Memory B cell (primary cell): ENCODE results near the gene AMN.
"Not testable (repeated sequence)": the region's sequence is repeated elsewhere in the genome, so short reads cannot be mapped to it uniquely, and the experiment has no call there.

Source experiments
- ATAC-seq: fragments of 150-1000 bp; cut with Tn5 transposase; 2 replicates; pipeline ENCODE4 v1.10.0; 2021; ENCODE audit warnings: low read depth, mild to moderate bottlenecking, moderate library complexity
- DNase-seq, 2 donors: peaks; one replicate each; pipeline ENCODE4 v3.0.0; 2022; ENCODE audit warnings: low spot score in 2 of 2
- H3K27ac Mint-ChIP-seq: one replicate; pipeline ENCODE4 v1.8.0; 2022; ENCODE audit warnings: mild to moderate bottlenecking, moderate library complexity, mixed read lengths
- H3K27me3 Mint-ChIP-seq: one replicate; pipeline ENCODE4 v1.8.0; 2022; ENCODE audit warnings: mixed read lengths
- H3K36me3 Mint-ChIP-seq: one replicate; pipeline ENCODE4 v1.8.0; 2022; ENCODE audit warnings: mild to moderate bottlenecking, mixed read lengths
- H3K4me1 Mint-ChIP-seq: one replicate; pipeline ENCODE4 v1.8.0; 2022; ENCODE audit warnings: mixed read lengths
- H3K4me3 Mint-ChIP-seq: one replicate; pipeline ENCODE4 v1.8.0; 2022; ENCODE audit warnings: mild to moderate bottlenecking, moderate library complexity, mixed read lengths
- H3K9me3 Mint-ChIP-seq: one replicate; pipeline ENCODE4 v1.8.0; 2022; ENCODE audit warnings: mixed read lengths

AMN gene

DNA sequence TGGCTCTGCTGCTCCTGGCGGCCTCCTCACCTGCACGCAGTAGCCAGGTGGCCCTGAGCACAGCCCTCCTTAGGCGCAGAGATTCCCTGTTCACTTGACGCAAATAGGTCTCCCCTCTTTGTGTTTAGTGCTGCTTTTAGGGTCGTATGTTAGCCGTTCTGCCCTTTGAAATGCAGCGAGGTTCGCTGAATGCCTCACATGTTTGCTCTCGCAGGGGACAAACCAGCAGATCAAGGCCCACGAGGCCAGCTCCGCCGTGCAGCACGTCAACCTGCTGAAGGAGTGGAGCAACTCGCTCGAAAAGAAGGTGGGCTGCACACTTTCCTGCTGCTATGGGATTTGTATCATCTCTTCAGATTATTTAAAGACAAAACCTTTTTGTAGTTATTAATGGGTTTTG is 31.4 kb upstream of the AMN start:
- ATAC-seq (no peak), DNase-seq (no peak)
- H3K27ac Mint-ChIP-seq, result no peak overlapping the region
- peaks cover 17% of the 10 kb centered on the region for H3K36me3 Mint-ChIP-seq
- peaks cover under 1% of the 10 kb centered on the region for H3K4me1 Mint-ChIP-seq
- H3K4me3 Mint-ChIP-seq, result no peak overlapping the region
- H3K9me3 Mint-ChIP-seq, result no peaks in the 10 kb centered on the region
- H3K27me3 Mint-ChIP-seq, result no peaks in the 10 kb centered on the region

DNA sequence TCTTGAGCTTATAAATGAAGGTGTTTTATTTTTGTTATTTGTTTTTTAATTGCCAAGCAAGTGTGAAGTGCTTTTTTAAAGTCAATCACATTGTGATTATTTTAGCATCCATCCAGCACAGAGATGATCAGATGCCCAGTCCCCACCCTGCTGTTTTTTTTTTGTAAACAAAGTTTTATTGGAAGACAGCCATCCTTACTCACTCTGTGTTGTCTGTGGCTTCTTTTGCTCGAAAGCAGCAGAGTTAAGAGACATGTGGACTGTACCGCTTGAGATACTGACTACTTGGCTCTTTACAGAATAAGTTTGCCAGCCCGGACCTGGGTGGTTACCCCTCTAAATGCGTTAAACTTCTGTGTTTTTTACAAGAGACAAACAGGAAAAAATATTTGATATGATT is 30.9 kb upstream of the AMN start:
- no peak overlapping the region for H3K4me3 Mint-ChIP-seq
- H3K27ac Mint-ChIP-seq, result no peak overlapping the region
- H3K4me1 Mint-ChIP-seq, result peaks cover 3% of the 10 kb centered on the region
- H3K9me3 Mint-ChIP-seq, result no peaks in the 10 kb centered on the region
- H3K27me3 Mint-ChIP-seq, result no peaks in the 10 kb centered on the region
- ATAC-seq (no peak), DNase-seq (no peak)
- H3K36me3 Mint-ChIP-seq, result peaks cover 16% of the 10 kb centered on the region

DNA sequence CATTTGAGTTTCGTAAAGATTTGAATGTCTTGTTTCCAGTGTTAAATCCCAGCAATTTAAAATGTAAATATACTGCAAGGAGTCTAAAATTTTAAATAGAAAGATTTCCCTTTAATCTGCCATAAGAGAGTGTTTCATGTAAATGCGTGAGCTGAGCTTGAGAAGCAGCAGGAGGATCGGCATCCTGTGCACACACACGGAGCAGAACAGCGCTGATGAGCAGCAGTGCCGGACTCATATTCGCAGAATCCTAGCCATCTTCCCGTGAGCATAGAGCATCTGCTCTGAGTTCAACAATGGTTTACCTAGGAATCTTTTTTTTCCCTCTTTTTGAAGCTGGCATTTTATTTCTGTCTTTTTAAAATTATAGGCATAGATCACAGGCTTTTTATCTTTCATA is 29.8 kb upstream of the AMN start:
- ATAC-seq, result no peak
- Mint-ChIP-seq H3K4me1 (peaks cover 5% of the 10 kb centered on the region), H3K27ac (no peak overlapping the region), H3K4me3 (no peak overlapping the region), H3K27me3 (no peaks in the 10 kb centered on the region), H3K9me3 (no peaks in the 10 kb centered on the region), H3K36me3 (peaks cover 13% of the 10 kb centered on the region)
- DNase-seq, result no peak

DNA sequence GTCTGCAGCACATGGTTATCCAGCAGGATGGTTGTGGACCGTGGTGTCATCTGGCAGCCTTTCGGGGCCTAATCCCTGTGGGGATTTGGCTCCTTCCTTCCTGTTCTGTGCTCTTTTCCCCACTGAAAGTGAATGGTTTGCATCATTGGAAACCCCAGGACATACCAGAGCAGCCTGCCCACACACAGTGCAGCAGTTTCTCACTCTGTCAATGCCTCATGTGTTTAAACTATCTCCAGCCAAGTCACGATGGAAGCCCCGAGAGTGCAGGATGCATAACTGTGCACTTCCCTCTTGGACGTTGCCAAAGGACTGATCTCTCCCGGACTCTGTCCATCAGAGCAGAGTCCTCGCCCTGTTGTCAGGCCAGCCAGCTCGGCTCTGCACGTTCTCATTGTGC is 29.0 kb upstream of the AMN start:
- no peaks in the 10 kb centered on the region for H3K27me3 Mint-ChIP-seq
- ATAC-seq, result no peak
- H3K9me3 Mint-ChIP-seq, result no peaks in the 10 kb centered on the region
- peaks cover 10% of the 10 kb centered on the region for H3K4me1 Mint-ChIP-seq
- peaks cover 8% of the 10 kb centered on the region for H3K36me3 Mint-ChIP-seq
- H3K27ac Mint-ChIP-seq, result peak overlapping the region; percentile 39
- H3K4me3 Mint-ChIP-seq, result no peak overlapping the region
- no peak for DNase-seq

DNA sequence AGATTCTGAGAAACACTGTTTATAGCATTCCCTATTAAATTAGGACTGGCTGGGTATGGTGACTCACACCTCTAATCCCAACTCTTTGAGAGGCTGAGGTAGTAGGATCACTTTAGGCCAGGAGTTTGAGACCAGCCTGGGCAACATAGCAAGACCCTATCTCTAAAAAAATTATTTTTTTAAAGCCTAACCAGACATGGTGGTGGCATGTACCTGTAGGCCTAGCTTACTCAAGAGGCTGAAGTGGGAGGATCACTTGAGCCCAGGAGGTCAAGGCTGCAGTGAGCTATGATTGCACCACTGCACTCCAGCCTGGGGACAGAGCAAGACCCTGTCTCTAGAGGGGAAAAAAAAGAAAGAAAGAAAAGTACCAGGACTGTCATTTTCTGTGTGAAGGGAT is 25.7 kb upstream of the AMN start:
- H3K27me3 Mint-ChIP-seq, ATAC-seq, DNase-seq, H3K4me3 Mint-ChIP-seq, H3K9me3 Mint-ChIP-seq, H3K27ac Mint-ChIP-seq: not testable (repeated sequence)
- H3K36me3 Mint-ChIP-seq, result peaks cover 10% of the 10 kb centered on the region
- peaks cover 28% of the 10 kb centered on the region for H3K4me1 Mint-ChIP-seq

DNA sequence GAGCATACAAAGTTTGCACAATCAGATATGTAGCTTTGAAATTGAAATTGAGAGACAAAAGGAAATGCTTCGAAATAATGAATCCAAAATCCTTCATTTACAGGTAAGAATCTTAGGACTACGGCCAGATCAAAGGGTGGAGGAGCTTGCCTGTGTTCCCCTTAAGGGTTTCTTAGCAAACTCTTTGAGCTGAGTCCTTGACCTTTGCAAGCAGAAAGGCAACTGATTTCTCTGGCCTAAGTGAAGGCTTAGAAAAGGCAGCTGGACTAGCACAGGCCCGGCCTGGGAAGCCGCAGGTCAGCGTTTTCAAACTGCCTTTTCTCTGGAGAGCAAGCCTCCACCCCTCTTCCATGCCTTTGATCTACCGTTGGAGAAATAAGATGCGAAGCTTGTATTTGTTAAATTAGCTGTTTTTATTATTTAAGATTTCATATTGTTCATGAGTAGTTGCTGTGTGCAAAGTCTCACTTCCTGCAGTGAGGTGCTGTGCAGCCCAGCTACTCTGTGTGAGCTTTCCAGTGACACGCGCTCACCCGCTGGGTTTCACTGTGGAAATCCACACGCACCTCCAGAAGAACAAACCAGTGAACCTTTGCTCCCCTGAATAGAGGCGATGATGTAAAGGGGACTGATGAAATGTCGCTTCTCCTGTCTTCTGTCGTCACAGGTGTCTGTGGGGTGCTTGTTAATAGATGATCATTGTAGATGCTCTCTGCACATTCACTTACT is 25.0 kb upstream of the AMN start:
- peaks cover 11% of the 10 kb centered on the region for H3K36me3 Mint-ChIP-seq
- no peak for ATAC-seq

DNA sequence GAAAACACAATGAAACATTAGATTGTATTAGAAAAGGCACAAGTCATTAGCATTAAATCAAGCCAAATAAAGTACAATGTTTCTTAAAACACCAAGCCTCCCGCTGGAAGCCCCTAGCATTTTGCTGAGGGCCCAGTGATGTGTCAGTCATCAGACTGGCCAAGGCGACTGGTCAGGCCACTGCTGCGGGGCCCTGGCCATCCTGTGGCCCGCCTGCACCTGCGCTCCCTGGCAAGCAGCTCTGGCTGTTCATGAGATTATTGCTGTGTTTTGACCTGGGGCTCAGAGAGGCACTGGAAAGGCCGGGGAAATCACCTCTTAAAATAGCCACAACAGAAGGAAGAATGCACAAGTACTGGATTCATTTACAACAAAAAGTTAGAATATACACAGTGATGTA is 24.2 kb upstream of the AMN start:
- H3K4me1 Mint-ChIP-seq, result peaks cover 43% of the 10 kb centered on the region
- H3K9me3 Mint-ChIP-seq, result no peaks in the 10 kb centered on the region
- H3K4me3 Mint-ChIP-seq, result peak overlapping the region; percentile 61
- DNase-seq (no peak), ATAC-seq (no peak)
- H3K36me3 Mint-ChIP-seq, result peaks cover 16% of the 10 kb centered on the region
- H3K27me3 Mint-ChIP-seq, result no peaks in the 10 kb centered on the region
- H3K27ac Mint-ChIP-seq, result peak overlapping the region; percentile 93

More for the DNA sequence above, 25.0 kb upstream of the AMN start:
- no peaks in the 10 kb centered on the region for H3K27me3 Mint-ChIP-seq
- H3K9me3 Mint-ChIP-seq, result no peaks in the 10 kb centered on the region
- DNase-seq, result no peak
- peak overlapping the region; percentile 93 for H3K27ac Mint-ChIP-seq
- peaks cover 35% of the 10 kb centered on the region for H3K4me1 Mint-ChIP-seq
- no peak overlapping the region for H3K4me3 Mint-ChIP-seq

DNA sequence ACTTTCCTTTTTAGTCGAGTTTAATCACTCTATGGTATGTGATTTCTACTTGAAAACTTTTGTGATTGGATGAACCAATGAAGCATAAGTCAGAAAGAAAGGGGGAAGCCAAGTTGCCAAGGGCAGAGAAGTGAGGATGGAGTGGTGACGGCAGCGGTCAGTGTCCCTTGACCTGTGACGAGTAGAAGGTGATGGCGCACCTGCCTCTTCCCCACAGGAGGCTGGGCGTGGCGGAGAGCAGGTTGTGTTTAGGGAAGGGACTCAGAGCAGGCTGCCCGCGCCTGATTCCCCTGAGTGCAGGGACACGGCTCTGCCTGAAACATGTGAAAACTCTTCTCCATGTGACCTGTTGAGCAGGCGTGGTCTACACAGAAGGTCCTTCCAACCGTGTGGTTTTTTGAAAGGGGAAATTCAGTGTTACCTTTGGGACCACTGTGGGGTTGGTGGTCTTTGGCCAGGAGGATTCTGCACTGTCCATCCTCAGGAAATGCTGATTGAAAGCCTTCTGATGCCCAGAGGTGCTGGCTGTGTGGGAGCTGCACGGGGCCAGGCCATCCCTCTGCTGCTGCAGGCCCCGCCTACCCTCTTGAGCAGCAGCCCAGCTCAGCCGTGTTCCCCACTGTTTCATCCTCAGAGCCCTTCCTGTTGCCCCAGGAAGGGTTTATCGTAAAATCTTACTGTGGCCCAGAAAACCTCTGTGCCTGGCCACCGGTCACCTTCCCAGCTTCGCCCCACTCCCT is 23.5 kb upstream of the AMN start:
- no peaks in the 10 kb centered on the region for H3K9me3 Mint-ChIP-seq
- peak overlapping the region; percentile 93 for H3K27ac Mint-ChIP-seq
- peak overlapping the region; percentile 61 for H3K4me3 Mint-ChIP-seq
- peaks cover 46% of the 10 kb centered on the region for H3K4me1 Mint-ChIP-seq
- ATAC-seq, result peak; percentile 19
- peak in 1 of 2 donors; percentile 37 for DNase-seq
- no peaks in the 10 kb centered on the region for H3K27me3 Mint-ChIP-seq
- H3K36me3 Mint-ChIP-seq, result peaks cover 21% of the 10 kb centered on the region

DNA sequence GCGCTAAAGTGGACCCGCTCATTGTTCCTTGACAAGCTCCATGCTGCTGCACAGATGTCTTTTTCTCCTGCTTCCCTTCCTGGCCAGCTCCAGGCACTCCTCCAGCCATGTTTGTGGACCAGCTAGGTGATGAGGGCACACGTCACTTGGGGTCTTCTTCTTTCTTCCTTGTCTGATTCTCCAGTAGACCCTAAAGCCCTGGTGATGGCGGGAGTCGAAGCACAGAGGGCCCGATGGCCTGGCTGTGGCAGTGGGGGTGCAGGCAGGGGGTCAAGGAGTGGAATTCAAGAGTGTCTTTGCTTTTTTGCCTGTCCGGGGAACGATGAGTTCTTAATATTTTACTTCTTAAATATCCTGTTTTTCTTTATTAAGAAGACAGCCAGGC is 23.0 kb upstream of the AMN start:
- H3K27me3 Mint-ChIP-seq, result no peaks in the 10 kb centered on the region
- no peaks in the 10 kb centered on the region for H3K9me3 Mint-ChIP-seq
- H3K4me3 Mint-ChIP-seq, result peak overlapping the region; percentile 41
- no peak for DNase-seq
- peak overlapping the region; percentile 93 for H3K27ac Mint-ChIP-seq
- ATAC-seq, result no peak
- H3K4me1 Mint-ChIP-seq, result peaks cover 46% of the 10 kb centered on the region
- H3K36me3 Mint-ChIP-seq, result peaks cover 21% of the 10 kb centered on the region

DNA sequence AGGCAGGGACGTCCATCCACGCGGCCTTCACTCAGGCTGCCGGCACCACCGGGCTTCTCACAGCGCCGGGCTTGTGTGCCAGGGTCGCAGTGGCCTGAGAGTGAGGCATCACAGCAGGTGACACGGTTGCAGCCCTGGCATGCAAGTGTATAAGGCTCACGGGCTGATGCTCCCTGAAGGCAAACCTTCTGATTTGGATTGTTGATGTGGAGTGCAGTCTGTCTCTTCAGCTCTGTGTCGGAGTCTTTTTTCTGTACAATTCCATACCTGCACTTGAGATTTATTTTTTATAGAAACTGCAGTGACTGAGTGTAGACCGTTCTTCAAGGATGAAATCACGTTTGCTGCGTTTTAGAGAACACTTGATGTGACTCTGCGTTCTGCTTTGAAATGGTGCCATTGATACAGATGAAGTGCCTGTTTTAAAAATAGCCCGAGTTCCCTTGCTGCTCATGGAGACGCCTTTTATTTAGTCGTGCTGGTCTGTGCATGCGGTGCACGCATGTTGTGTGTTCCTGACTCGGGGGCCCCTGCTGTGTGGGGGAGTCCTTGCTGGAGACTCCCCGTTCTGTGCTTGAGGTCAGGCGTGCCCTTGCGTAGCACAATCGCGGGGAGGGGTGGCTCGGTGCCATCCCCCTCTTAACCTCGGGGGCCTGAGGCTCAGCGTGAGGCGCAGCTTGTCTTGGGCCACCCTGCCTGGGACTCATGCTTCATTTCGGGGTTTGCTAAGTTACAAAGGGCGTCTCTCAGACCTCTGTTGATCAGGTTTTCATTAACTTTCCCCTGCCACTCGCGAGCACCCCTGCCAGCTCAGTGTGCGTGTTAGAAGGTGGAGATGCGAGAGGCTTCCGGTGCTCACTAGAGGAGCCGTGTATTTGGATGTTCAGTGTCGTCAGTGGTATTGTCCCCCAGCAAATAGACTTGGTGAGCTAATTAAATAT is 21.6 kb upstream of the AMN start:
- Mint-ChIP-seq H3K4me3 (peak overlapping the region; percentile 58), H3K27me3 (no peaks in the 10 kb centered on the region), H3K4me1 (peaks cover 46% of the 10 kb centered on the region), H3K27ac (peak overlapping the region; percentile 93), H3K36me3 (peaks cover 23% of the 10 kb centered on the region), H3K9me3 (no peaks in the 10 kb centered on the region)
- peak; percentile 49 to 52 for DNase-seq
- ATAC-seq, result peak; percentile 67

DNA sequence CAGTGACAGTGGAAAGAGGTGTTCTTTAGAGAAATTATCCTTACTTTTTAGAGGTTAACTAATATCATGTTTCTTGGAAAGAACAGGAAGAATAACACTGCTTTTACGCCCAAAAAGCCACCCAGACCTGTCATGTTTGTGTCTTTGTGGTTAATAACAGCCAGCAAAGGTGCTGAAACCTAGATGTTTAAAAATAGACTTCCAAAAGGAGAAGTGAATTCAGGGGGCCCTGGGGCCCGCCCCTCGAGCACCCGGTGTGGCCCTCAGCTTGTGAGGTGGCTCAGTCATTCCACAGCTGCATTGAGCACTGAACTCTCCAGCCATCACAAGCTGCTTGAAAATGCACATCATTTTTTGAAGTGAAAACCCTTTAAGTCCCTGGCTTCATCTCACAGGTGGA is 20.8 kb upstream of the AMN start:
- Mint-ChIP-seq H3K4me3 (peak overlapping the region; percentile 58), H3K36me3 (peaks cover 23% of the 10 kb centered on the region), H3K27ac (peak overlapping the region; percentile 93), H3K4me1 (peaks cover 44% of the 10 kb centered on the region), H3K27me3 (no peaks in the 10 kb centered on the region), H3K9me3 (no peaks in the 10 kb centered on the region)
- ATAC-seq (peak; percentile 83), DNase-seq (peak; percentile 59 to 75)

DNA sequence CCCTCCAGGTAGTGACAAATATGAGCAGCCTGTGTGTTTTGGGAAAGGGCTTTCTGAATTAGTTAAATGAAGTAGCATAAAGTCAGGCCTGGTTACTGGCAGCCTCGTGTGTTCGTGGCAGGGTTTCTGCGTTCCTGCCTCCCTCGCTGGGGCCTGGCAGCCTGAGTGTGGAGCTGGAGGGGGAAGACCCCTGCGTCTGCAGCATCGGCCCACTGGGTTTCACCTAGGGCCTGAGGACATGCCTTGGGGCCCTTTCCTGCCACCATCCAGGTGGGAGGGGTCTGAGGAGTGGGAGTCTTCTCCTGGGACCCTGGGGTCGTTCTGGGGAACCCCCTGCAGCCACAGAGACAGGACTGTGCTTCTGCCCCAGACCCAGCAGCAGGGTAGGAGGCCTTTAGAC is 20.4 kb upstream of the AMN start:
- H3K9me3 Mint-ChIP-seq, result no peaks in the 10 kb centered on the region
- peak overlapping the region; percentile 93 for H3K27ac Mint-ChIP-seq
- no peak for ATAC-seq

DNA sequence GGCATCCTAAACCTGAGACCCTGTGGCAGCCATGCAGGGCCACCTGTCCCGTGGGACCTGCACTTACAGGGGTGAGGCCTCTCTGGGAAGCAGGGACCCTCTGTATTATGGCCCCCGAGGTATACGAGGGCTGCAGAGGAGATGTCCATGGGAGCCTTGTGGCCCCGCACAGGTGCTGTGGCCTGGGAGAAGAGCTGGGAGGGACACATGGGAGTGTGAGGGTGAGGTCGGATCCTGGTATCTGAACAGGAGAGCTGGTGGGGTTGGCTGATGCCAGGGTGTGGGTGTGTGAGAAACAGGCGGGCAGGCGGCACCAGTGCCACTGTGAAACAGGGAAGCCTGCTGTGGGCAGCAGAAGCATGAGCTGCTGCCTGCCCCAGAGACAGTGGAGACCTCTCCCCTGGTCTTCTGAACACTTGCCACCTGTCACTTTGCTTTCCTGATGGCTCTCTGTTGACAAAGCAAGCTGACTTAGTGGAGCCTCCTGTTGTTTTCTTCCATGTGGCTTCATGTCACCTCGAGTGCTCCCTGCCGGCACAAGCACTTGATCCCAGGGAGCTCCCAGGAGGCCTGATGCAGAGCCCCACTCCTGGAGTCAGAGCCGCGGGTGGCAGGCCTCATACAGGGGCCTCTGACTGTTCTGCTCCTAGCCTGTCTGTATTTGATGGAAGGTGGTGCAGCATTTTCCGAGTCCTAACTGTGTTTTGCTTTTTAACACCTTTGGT is 19.8 kb upstream of the AMN start:
- peak overlapping the region; percentile 93 for H3K27ac Mint-ChIP-seq
- no peaks in the 10 kb centered on the region for H3K27me3 Mint-ChIP-seq
- ATAC-seq, result no peak
- no peaks in the 10 kb centered on the region for H3K9me3 Mint-ChIP-seq
- H3K4me3 Mint-ChIP-seq, result peak overlapping the region; percentile 58
- H3K4me1 Mint-ChIP-seq, result peaks cover 45% of the 10 kb centered on the region
- peaks cover 24% of the 10 kb centered on the region for H3K36me3 Mint-ChIP-seq
- no peak for DNase-seq

More for the DNA sequence above, 20.4 kb upstream of the AMN start:
- Mint-ChIP-seq H3K27me3 (no peaks in the 10 kb centered on the region), H3K4me1 (peaks cover 42% of the 10 kb centered on the region), H3K36me3 (peaks cover 23% of the 10 kb centered on the region), H3K4me3 (peak overlapping the region; percentile 58)
- DNase-seq, result no peak
